B cell (primary cell): ENCODE data around the gene PIK3IP1. TPM values are rescaled to one million over a fixed set of nuclear protein-coding genes. Genes with fewer than 3 reads are reported as not detected.

Experiments
- ATAC-seq: fragments of 200-7000 bp; cut with Tn5 transposase; one replicate; pipeline ENCODE4 v1.10.0; 2021; ENCODE audit warnings: low read depth, mild to moderate bottlenecking, moderate number of reproducible peaks, moderate library complexity
- CTCF ChIA-PET: fragments of 350-600 bp; sonication (Branson Sonifier 250); formaldehyde crosslinking; loops from one replicate; lab custom pipeline; 2021; ENCODE audit warnings: antibody characterized with exemption, inconsistent platforms; lab: Charles Lee
- POLR2A ChIA-PET: fragments of 350-600 bp; sonication (Branson Sonifier 250); formaldehyde crosslinking; loops from one replicate; lab custom pipeline; 2021; ENCODE audit warnings: antibody characterized with exemption; lab: Charles Lee
- DNase-seq: peaks from one replicate; pipeline ENCODE4 v3.0.0; 2013
- H2AFZ ChIP-seq: 2 replicates; pipeline ENCODE4 v1.6.1; 2012; ENCODE audit warnings: mild to moderate bottlenecking, low read depth, low read length; ENCODE audit not compliant: insufficient read depth, poor library complexity, severe bottlenecking
- H3K27ac ChIP-seq, 2 donors: 1 replicate in 1 of 2; 2 replicates in 1 of 2; pipeline ENCODE4 v1.5.1; 2012 to 2013; ENCODE audit warnings: low read length in 2 of 2, mild to moderate bottlenecking in 2 of 2, moderate library complexity in 1 of 2
- H3K27me3 ChIP-seq, 4 experiments: fragments of 200-600 bp in 1 of 4; sonication (generic) in 1 of 4; replicated peaks in 1 of 4; 1 replicate in 2 of 4; 2 replicates in 2 of 4; pipeline versions ENCODE4 v1.6.1 to v1.7.0; 2013 to 2016; ENCODE audit warnings: low read length in 3 of 4, mild to moderate bottlenecking in 2 of 4, mixed read lengths in 1 of 4, moderate library complexity in 1 of 4; ENCODE audit not compliant: insufficient read depth in 4 of 4, control insufficient read depth in 3 of 4; ENCODE audit errors: control extremely low read depth in 1 of 4
- H3K36me3 ChIP-seq, 2 experiments: replicated peaks in 1 of 2; 1 replicate in 1 of 2; 2 replicates in 1 of 2; pipeline versions ENCODE4 v1.6.1 to v1.7.1; 2013; ENCODE audit warnings: low read length in 1 of 2; ENCODE audit not compliant: insufficient read depth in 2 of 2, control insufficient read depth in 1 of 2; ENCODE audit errors: control extremely low read depth in 1 of 2, extremely low read depth in 1 of 2
- H3K4me1 ChIP-seq, 2 donors: fragments of 200-600 bp in 1 of 2; sonication (generic) in 1 of 2; 1 replicate in 1 of 2; 2 replicates in 1 of 2; pipeline versions ENCODE4 v1.5.1 to v1.6.1; 2013 to 2017; ENCODE audit warnings: low read length in 2 of 2; ENCODE audit not compliant: control insufficient read depth in 2 of 2, insufficient read depth in 2 of 2
- H3K4me2 ChIP-seq: replicated peaks from 2 replicates; pipeline ENCODE3; 2012; ENCODE audit warnings: mild to moderate bottlenecking, low read depth, low read length; ENCODE audit not compliant: poor library complexity, severe bottlenecking
- H3K4me3 ChIP-seq, 5 experiments: fragments of 200-600 bp in 1 of 5; sonication (generic) in 1 of 5; 1 replicate in 3 of 5; 2 replicates in 2 of 5; pipeline versions ENCODE4 v1.5.1 to v1.7.0; 2011 to 2016; ENCODE audit warnings: low read length in 4 of 5, mild to moderate bottlenecking in 4 of 5, low read depth in 2 of 5, control low read depth in 1 of 5, moderate library complexity in 1 of 5; ENCODE audit not compliant: insufficient read depth in 1 of 5; ENCODE audit errors: control extremely low read depth in 1 of 5, extremely low read depth in 1 of 5
- H3K79me2 ChIP-seq: fragments of 200-600 bp; sonication (generic); one replicate; pipeline ENCODE4 v1.6.0; 2016; ENCODE audit warnings: low read length; ENCODE audit not compliant: control insufficient read depth, insufficient read depth
- H3K9ac ChIP-seq: fragments of 200-600 bp; sonication (generic); 2 replicates; pipeline ENCODE4 v1.6.1; 2017; ENCODE audit warnings: mild to moderate bottlenecking, low read length, moderate library complexity
- H3K9me3 ChIP-seq, 3 donors: one replicate each; pipeline versions ENCODE4 v1.6.1 to v1.7.1; 2013; ENCODE audit warnings: low read length in 2 of 3; ENCODE audit not compliant: control insufficient read depth in 2 of 3, insufficient read depth in 1 of 3; ENCODE audit errors: control extremely low read depth in 1 of 3
- H4K20me1 ChIP-seq: 2 replicates; pipeline ENCODE4 v1.6.0; 2012; ENCODE audit warnings: mild to moderate bottlenecking, low read length; ENCODE audit not compliant: insufficient read depth, control insufficient read depth, poor library complexity, severe bottlenecking
- H3K27ac Mint-ChIP-seq: one replicate; pipeline ENCODE4 v1.8.0; 2021; ENCODE audit warnings: mixed read lengths
- H3K27me3 Mint-ChIP-seq: one replicate; pipeline ENCODE4 v1.8.0; 2021; ENCODE audit warnings: mixed read lengths
- H3K4me1 Mint-ChIP-seq: one replicate; pipeline ENCODE4 v1.8.0; 2021; ENCODE audit warnings: mixed read lengths
- H3K4me3 Mint-ChIP-seq: one replicate; pipeline ENCODE4 v1.8.0; 2021; ENCODE audit warnings: mixed read lengths
- H3K9me3 Mint-ChIP-seq: one replicate; pipeline ENCODE4 v1.8.0; 2022; ENCODE audit warnings: mixed read lengths; ENCODE audit not compliant: insufficient read depth
- CTCF ChIP-seq: fragments of 200-600 bp; IDR thresholded peaks from one replicate; pipeline ENCODE4 v1.8.0; 2022; ENCODE audit warnings: antibody characterized with exemption, mild to moderate bottlenecking
- EZH2 ChIP-seq: IDR thresholded peaks from 2 replicates; pipeline ENCODE4 v1.6.1; 2012; ENCODE audit warnings: borderline replicate concordance, low read depth, mild to moderate bottlenecking, moderate library complexity, low read length; ENCODE audit not compliant: insufficient read depth, poor library complexity, severe bottlenecking
- WGBS: methylation state at CpG from one replicate; pipeline ENCODE4 v1.1.5; 2013; ENCODE audit warnings: missing lambda C conversion rate; ENCODE audit not compliant: insufficient coverage; 5-methylcytosine and 5-hydroxymethylcytosine counted together
- intact Hi-C: fragments of 100-400 bp; cut with micrococcal nuclease; formaldehyde crosslinking; loops from one replicate; pipeline ENCODE4 v1.10.0; 2022
- polyA plus RNA-seq: library from polyadenylated mRNA; depleted of rRNA; stranded (reverse); fragments of >200 nt; gene quantifications from 2 replicates; pipeline ENCODE4 v1.2.3, GENCODE V29; 2012
- total RNA-seq, 2 donors: library from RNA; stranded (reverse); fragments of 120-200 nt in 1 of 2; gene quantifications; 1 replicate in 1 of 2; 2 replicates in 1 of 2; pipeline versions ENCODE4 v1.2.3 to v1.2.4, GENCODE V29; 2013 to 2022

Gene PIK3IP1
- total and polyA plus RNA-seq, 2 donors (not counting 1 experiment from before 2014, with no cell fraction given) = 89.8 to 92.9 TPM

GRCh38 chr22:31250740-31251600 lies 41.3 kb downstream of the PIK3IP1 start:
- Histone ChIP-seq H3K79me2 (peaks cover 6% of the 10 kb centered on the region), H3K4me3 (no peak overlapping the region), H3K36me3 (peaks cover 0 to 5% of the 10 kb centered on the region in 2 experiments), H4K20me1 (no peaks in the 10 kb centered on the region), H3K4me2 (no peak overlapping the region), H3K27me3 (no peaks in the 10 kb centered on the region), H3K27ac (no peak overlapping the region), H3K4me1 (peaks cover 5 to 19% of the 10 kb centered on the region in 2 donors), H3K9me3 (no peaks in the 10 kb centered on the region), H3K9ac (no peak overlapping the region), H2AFZ (no peak overlapping the region)
- ChIA-PET POLR2A (no interaction called here), CTCF (interaction anchor here (0.9 to 1.4 kb wide), 3 partner anchors 18 to 23 kb away, joined by 3 to 12 read pairs (median 4); no protein-coding TSS in a partner anchor)
- Mint-ChIP-seq H3K27ac (no peak overlapping the region), H3K9me3 (no peaks in the 10 kb centered on the region), H3K4me1 (peaks cover 19% of the 10 kb centered on the region), H3K4me3 (no peak overlapping the region), H3K27me3 (no peaks in the 10 kb centered on the region)
- intact Hi-C loops = no loop called here
- WGBS = no CpG with 5 or more reads among the region's 4 CpGs
- DNase-seq = no peak
- no peak for ATAC-seq
- TF ChIP-seq CTCF (no peak), EZH2 (no peak)
